Measurements from ENCODE around the gene LCLAT1.
"Not testable (repeated sequence)": the region's sequence is repeated elsewhere in the genome, so short reads cannot be mapped to it uniquely, and the experiment has no call there.

LCLAT1 gene

GRCh38 chr2:30456106-30456505 lies 9.1 kb downstream of the LCLAT1 start:
- no peak for DNase-seq

- DNase-seq = no peak
Measured at GRCh38 chr2:30456579-30456978, 9.5 kb downstream of the LCLAT1 start.

GRCh38 chr2:30457296-30457695 lies 10.2 kb downstream of the LCLAT1 start:
- no peak for DNase-seq

GRCh38 chr2:30459140-30459539 lies 12.1 kb downstream of the LCLAT1 start:
- no peak for DNase-seq

- no peak for DNase-seq
Measured at GRCh38 chr2:30462131-30462857, 15.2 kb downstream of the LCLAT1 start.

- DNase-seq = no peak
Measured at GRCh38 chr2:30463535-30463934, 16.5 kb downstream of the LCLAT1 start.

- DNase-seq = no peak
Measured at GRCh38 chr2:30464544-30465170, 17.6 kb downstream of the LCLAT1 start.

GRCh38 chr2:30465171-30465545 lies 18.1 kb downstream of the LCLAT1 start:
- DNase-seq = no peak

GRCh38 chr2:30466216-30466615 lies 19.2 kb downstream of the LCLAT1 start:
- no peak for DNase-seq

- not testable (repeated sequence) for DNase-seq
Measured at GRCh38 chr2:30467062-30467826, 20.2 kb downstream of the LCLAT1 start.

GRCh38 chr2:30470426-30470825 lies 23.4 kb downstream of the LCLAT1 start:
- DNase-seq = no peak

- no peak for DNase-seq
Measured at GRCh38 chr2:30472326-30472725, 25.3 kb downstream of the LCLAT1 start.

GRCh38 chr2:30475542-30475941 lies 28.5 kb downstream of the LCLAT1 start:
- no peak for DNase-seq

- no peak for DNase-seq
Measured at GRCh38 chr2:30476636-30477035, 29.6 kb downstream of the LCLAT1 start.

- DNase-seq = no peak
Measured at GRCh38 chr2:30480703-30481322, 33.8 kb downstream of the LCLAT1 start.

GRCh38 chr2:30481323-30481800 lies 34.3 kb downstream of the LCLAT1 start:
- no peak for DNase-seq

- DNase-seq = no peak
Measured at GRCh38 chr2:30482011-30482410, 35.0 kb downstream of the LCLAT1 start.

GRCh38 chr2:30484145-30484544 lies 37.1 kb downstream of the LCLAT1 start:
- no peak for DNase-seq

GRCh38 chr2:30484995-30485394 lies 37.9 kb downstream of the LCLAT1 start:
- DNase-seq = no peak

- DNase-seq = no peak
Measured at GRCh38 chr2:30486655-30487054, 39.6 kb downstream of the LCLAT1 start.

- DNase-seq = no peak
Measured at GRCh38 chr2:30487603-30488002, 40.6 kb downstream of the LCLAT1 start.

GRCh38 chr2:30488012-30488659 lies 41.1 kb downstream of the LCLAT1 start:
- no peak for DNase-seq

- no peak for DNase-seq
Measured at GRCh38 chr2:30491225-30491624, 44.2 kb downstream of the LCLAT1 start.
